ENCODE measurements around the gene NUP133. TPM values are rescaled to one million over a fixed set of nuclear protein-coding genes. Genes with fewer than 3 reads are reported as not detected.

Gene NUP133
- total and polyA plus RNA-seq, 2 of the 4 experiments (the other 2 are of a cell fraction) = 13.4 to 30.5 TPM

GRCh38 chr1:229425564-229426159 lies 82.5 kb downstream of the NUP133 start:
- no peak overlapping the region for H2AK5ac ChIP-seq (ENCODE audit: low read depth, low read length)
- H3K9me1 ChIP-seq (ENCODE audit: insufficient read depth, low read length) = no peaks in the 10 kb centered on the region
- no peak overlapping the region for H2BK5ac ChIP-seq (ENCODE audit: low read depth, low read length, poor library complexity, severe bottlenecking)
- H2BK15ac ChIP-seq (ENCODE audit: low read depth, low read length) = no peak overlapping the region
- H2BK20ac ChIP-seq (ENCODE audit: low read depth, low read length) = no peak overlapping the region
- H4K20me1 ChIP-seq (ENCODE audit: insufficient read depth, low read length) = no peaks in the 10 kb centered on the region
- H3K27me3 ChIP-seq (ENCODE audit: control insufficient read depth, insufficient read depth, low read length) = peaks cover 25% of the 10 kb centered on the region
- no peak overlapping the region for H3K4me2 ChIP-seq (ENCODE audit: low read depth, low read length)
- WGBS, 2 experiments (ENCODE audit: extremely low coverage in 2 of 2, insufficient read length in 1 of 2) = no CpG with 5 or more reads among the region's 2 CpGs
- ATAC-seq (ENCODE audit: low read depth) = no peak
- CTCF ChIA-PET = no interaction called here
- no peak overlapping the region for H2AK9ac ChIP-seq (replicated peaks; ENCODE audit: low read depth, low read length, poor library complexity)
- no peak overlapping the region for H4K91ac ChIP-seq (ENCODE audit: insufficient read depth, low read depth, low read length)
- no peaks in the 10 kb centered on the region for H3K4me1 ChIP-seq (ENCODE audit: control insufficient read depth, insufficient read depth, low read length)
- H4K8ac ChIP-seq (ENCODE audit: low read depth in 2 of 2, low read length in 2 of 2) = no peak overlapping the region
- in situ Hi-C loops (cut with MboI; ENCODE audit: low sequenced_read_pairs) = no loop called here
- no peak overlapping the region for H3K4me3 ChIP-seq (ENCODE audit: insufficient read depth, low read depth, low read length)
- DNase-seq = no peak
- no peak overlapping the region for H3K18ac ChIP-seq (ENCODE audit: low read depth, low read length)
- H3K79me1 ChIP-seq (ENCODE audit: low read depth in 1 of 2, low read length in 2 of 2) = no peaks in the 10 kb centered on the region
- H3K14ac ChIP-seq (replicated peaks; ENCODE audit: low read depth, low read length) = no peak overlapping the region
- dilution Hi-C loops (cut with HindIII; ENCODE audit: low sequenced_read_pairs, unreplicated experiment) = no loop called here
- POLR2A ChIA-PET (ENCODE audit: unreplicated experiment) = no interaction called here
- intact Hi-C loops (cut with micrococcal nuclease) = no loop called here
- no peak overlapping the region for H3K27ac ChIP-seq (ENCODE audit: insufficient read depth, low read length)
- no peak overlapping the region for H2BK120ac ChIP-seq (ENCODE audit: low read depth, low read length)
- TF ChIP-seq CEBPB (IDR thresholded peaks at IDR 0.05; ENCODE audit: low read depth, low read length) (no peak), USF2 (IDR thresholded peaks at IDR 0.05; ENCODE audit: low read depth, low read length) (no peak), NFE2L2 (IDR thresholded peaks at IDR 0.05; ENCODE audit: low read depth, low read length) (no peak), FOS (IDR thresholded peaks at IDR 0.05; ENCODE audit: low read depth, low read length) (no peak), RAD21 (IDR thresholded peaks at IDR 0.05; ENCODE audit: low read length) (no peak), MAZ (IDR thresholded peaks at IDR 0.05; ENCODE audit: borderline replicate concordance, low read depth, low read length) (no peak), BHLHE40 (IDR thresholded peaks at IDR 0.05; ENCODE audit: low read depth, low read length) (no peak), CHD1 (IDR thresholded peaks at IDR 0.05; ENCODE audit: low read depth, low read length) (no peak), POLR2A (IDR thresholded peaks at IDR 0.05; ENCODE audit: low read depth, low read length) (no peak), MAFK (IDR thresholded peaks at IDR 0.05; ENCODE audit: low read depth, low read length) (no peak), SMC3 (IDR thresholded peaks at IDR 0.05; ENCODE audit: low read depth, low read length) (no peak), RCOR1 (IDR thresholded peaks at IDR 0.05; ENCODE audit: insufficient replicate concordance, low read length) (no peak), CTCF (conservative IDR thresholded peaks at IDR 0.05; ENCODE audit: low read depth, low read length) (no peak)
- 0 out of 2 replicates have a peak, but pooled peaks cover 2% of the 10 kb centered on the region for H3K9me3 ChIP-seq (ENCODE audit: control insufficient read depth, insufficient read depth, low read length)
- no peak overlapping the region for H3K9ac ChIP-seq (ENCODE audit: low read depth, low read length)
- no peak overlapping the region for H3K23ac ChIP-seq (ENCODE audit: low read depth, low read length)
- H3K36me3 ChIP-seq (ENCODE audit: control insufficient read depth, insufficient read depth, low read length) = no peaks in the 10 kb centered on the region
- no peak overlapping the region for H3K56ac ChIP-seq (ENCODE audit: extremely low read depth, insufficient read depth, low read length)
- no peak overlapping the region for H2AFZ ChIP-seq (replicated peaks; ENCODE audit: low read length, poor library complexity)
- no TSS peak for BruUV-seq (replicated peaks)
- H3K4ac ChIP-seq (ENCODE audit: low read depth, low read length) = no peak overlapping the region
- H4K5ac ChIP-seq (ENCODE audit: low read depth, low read length) = no peak overlapping the region
